ENCODE results near the gene GOLGA8S.
"Not testable (repeated sequence)": the region's sequence is repeated elsewhere in the genome, so short reads cannot be mapped to it uniquely, and the experiment has no call there.

Gene GOLGA8S, protein sequence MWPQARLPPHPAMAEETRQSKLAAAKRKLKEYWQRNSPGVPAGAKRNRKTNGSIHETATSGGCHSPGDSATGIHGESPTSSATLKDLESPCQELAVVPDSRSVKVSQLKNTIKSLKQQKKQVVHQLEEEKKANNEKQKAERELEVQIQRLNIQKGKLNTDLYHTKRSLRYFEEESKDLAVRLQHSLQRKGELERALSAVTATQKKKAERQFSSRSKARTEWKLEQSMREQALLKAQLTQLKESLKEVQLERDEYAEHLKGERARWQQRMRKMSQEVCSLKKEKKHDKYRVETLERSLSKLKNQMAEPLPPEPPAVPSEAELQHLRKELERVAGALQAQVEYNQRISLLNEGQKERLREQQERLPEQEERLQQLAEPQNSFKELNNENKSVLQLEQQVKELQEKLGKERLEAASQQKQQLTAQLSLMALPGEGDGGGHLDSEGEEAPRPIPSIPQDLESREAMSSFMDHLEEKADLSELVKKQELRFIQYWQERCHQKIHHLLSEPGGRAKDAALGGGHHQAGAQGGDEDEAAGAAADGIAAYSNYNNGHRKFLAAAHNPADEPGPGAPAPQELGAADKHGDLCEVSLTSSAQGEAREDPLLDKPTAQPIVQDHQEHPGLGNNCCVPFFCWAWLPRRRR

DNA sequence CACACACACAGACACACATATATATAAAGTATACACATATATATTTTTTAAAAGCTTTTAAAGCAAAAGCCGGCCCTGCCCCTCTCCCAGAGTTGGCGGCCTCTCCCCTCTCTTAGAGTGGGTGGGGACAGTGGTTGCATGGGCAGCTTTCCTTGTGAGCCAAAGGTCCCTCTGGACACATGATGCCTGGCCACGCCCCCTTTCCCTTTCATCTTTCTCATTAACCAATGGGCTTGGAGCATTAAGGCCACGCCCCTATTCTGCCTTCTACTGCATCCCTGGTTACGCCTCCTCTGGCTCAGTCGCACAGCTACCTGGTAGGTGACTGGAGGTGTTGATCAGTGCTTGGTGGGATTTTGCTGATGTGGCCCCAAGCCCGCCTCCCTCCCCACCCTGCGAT lies at the start of gene GOLGA8S:
GOLGA8S (plus strand) TSS at position 301 of the 400 bp plus-strand sequence; CDS start at position 363, 62 bp downstream.
- DNase-seq, result not testable (repeated sequence)

DNA sequence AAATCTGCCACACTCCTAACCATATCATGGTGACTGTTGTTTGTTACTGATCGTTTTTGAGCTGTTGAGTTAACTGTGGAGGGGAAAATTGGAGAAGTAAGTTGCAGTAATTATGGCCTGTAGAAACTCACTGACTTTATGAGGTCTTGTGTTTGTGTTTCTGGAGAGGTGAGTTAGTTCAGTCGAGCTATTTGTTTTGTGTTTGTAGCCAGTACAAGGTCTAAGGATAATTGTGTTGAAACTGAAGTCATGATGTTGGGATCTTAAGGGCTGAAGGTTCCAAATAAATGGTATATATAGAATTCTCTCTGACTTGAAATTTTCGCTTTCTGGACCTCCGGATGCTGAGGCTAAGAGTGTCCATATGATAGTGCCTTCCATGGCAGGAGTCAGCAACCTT lies 49.7 kb upstream of the GOLGA8S start:
- not testable (repeated sequence) for DNase-seq

DNA sequence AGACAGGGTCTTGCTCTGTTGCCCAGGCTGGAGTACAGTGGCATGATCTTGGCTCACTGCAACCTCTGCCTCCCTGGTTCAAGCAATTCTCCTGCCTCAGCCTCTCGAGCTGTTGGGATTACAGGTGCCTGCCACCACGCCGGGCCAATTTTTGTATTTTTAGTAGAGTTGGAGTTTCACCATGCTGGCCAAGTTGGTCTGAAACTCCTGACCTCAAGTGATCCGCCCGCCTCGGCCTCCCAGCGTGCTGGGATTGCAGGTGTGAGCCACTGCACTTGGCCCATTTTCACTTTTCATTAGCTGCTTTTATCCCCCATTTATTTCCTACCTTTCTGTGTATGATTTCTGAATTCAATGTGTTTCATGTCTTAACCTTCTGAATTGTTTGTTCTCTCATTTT lies 48.6 kb upstream of the GOLGA8S start:
- not testable (repeated sequence) for DNase-seq

DNA sequence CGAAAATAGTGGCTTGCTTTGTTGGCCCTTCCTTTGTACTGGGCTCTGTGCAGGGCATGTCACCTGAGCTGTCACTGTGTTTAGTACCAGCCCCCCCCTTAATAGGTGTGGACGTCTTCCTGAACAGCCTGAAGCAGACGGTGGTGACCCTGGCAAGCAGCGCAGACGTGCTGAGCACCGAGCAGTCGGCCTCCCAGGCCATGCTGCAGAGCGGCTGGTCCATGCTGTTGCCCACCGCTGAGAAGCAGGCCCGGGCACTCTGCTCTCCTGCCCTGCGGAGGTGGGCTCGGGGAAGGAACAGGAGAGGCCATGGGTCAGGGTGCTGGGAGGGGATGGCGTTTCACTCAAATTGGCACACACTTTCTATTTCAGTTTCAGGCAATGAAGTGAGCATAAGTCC lies 43.3 kb upstream of the GOLGA8S start:
- DNase-seq, result not testable (repeated sequence)

DNA sequence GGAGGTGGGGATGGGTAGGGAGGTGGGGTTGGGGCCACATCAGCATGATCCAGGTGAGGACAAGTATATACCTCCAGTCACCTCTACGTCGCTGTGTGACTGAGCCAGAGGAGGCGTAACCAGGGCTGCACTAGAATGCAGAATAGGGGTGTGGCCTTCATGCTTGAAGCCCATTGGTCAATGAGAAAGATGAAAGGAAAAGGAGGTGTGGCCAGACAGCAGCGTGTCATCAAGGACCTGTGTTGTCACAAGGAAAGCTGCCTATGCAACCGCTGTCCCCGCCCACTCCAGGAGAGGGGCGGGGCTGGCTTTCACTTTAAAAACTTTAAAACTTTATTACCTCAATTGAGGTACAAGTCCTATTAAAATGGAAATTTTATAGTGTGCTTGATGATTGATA lies 20.5 kb upstream of the GOLGA8S start, which contains the start of gene GOLGA6L26:
GOLGA6L26 (minus strand) TSS at position 101 of the 400 bp plus-strand sequence; CDS start at position 40, 61 bp downstream.
- DNase-seq, result not testable (repeated sequence)

DNA sequence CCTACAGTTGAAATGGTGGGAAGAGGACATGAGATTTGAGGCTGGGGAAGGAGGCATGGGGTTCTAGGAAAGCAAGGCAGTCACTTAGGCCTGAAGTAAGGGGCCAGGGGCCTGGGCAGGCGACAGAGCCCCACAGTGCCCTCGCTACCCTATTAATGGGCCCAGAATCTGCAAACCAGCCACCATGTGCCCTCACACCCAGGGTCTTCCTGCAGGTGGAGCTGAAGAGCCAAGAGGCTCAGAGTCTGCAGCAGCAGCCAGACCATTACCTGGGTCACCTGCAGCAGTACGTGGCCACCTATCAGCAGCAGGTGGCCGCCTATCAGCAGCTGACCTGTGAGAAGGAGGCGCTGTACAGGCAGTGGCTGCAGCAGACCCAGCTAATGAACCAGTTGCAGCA lies 8.1 kb downstream of the GOLGA8S start:
- not testable (repeated sequence) for DNase-seq

DNA sequence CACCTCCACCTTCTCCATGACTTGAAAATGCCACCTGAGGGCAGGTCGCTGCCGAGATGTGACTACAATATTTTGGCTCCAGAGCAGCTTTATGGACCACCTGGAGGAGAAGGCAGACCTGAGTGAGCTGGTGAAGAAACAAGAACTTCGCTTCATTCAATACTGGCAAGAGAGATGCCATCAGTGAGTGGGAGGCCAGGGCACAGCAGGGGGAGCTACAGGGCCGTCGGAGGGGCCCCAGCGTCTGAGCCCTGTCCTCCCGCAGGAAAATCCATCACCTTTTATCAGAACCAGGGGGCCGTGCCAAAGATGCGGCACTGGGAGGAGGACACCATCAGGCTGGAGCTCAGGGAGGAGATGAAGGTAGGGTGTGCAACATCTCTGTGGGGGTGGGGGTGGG lies 9.7 kb downstream of the GOLGA8S start:
- DNase-seq, result not testable (repeated sequence)

DNA sequence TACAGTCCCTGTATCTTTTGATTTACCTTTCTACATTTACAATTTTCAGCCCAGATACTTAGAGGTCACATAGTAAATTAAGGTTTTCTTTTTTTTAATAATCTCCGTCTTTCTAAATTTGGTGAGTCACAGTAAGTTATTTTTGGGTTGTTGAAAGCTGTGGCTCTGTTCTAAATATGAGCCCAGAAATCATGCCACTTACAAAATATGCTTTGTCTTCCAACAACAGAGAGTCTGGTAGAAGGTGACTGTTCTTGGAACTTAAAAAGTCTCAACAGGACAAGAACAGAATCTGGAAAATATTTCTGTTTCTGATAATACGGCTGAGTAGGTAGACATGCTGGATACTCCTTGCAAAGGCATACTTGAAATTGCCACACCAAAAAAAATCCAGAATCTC lies 16.0 kb downstream of the GOLGA8S start:
- DNase-seq, result no peak

DNA sequence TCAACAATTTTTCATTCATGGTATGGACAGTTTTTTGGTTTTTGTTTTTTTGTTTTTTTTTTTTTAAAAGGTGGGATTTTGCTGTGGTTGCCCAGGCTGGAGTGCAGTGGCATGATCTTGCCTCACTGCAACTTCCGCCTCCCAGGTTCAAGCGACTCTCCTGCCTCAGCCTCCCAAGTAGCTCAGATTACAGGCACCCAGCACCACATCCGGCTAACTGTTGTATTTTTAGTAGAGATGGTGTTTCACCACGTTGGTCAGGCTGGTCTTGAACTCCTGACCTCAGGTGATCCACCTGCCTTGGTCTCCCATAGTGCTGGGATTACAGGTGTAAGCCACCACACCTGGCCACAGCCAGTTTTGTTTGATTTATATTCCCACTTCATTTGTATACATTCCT lies 16.6 kb downstream of the GOLGA8S start:
- not testable (repeated sequence) for DNase-seq

DNA sequence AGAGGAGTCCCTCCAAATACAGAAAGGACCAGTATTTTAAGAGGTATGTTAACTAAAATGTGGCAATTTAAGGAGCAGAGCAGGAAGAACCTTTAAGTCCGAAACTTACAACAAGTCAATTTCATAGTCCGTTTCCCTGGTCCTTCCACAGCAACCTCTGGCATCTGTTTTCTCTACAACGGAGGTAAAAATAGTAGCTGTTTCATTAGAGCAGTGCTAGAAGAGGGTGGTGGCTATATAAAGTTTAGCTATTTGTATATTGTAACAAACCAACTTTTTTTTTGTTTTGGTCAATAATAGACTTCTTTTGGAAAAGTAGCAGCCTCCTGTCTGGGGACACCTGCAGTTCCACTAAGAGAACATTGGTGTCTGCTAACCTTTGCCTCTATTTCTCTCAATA lies 17.3 kb downstream of the GOLGA8S start:
- not testable (repeated sequence) for DNase-seq

DNA sequence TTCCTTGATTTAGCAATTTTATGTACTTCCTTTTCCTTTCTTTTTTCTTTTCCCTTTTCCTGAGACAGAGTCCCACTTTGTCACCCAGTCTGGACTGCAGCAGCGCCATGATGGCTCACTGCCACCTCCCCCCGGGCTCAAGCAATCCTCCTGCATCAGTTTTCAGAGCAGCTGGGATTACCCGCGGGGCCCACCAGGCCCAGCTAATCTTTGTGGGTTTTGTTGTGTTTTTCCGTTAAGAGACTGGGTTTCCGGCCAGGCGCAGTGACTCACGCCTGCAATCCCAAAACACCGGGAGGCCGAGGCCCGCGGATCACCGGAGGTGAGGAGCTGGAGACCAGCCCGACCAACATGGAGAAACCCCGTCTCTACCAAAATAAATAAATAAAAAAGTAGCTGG lies 17.7 kb downstream of the GOLGA8S start:
- no peak for DNase-seq

DNA sequence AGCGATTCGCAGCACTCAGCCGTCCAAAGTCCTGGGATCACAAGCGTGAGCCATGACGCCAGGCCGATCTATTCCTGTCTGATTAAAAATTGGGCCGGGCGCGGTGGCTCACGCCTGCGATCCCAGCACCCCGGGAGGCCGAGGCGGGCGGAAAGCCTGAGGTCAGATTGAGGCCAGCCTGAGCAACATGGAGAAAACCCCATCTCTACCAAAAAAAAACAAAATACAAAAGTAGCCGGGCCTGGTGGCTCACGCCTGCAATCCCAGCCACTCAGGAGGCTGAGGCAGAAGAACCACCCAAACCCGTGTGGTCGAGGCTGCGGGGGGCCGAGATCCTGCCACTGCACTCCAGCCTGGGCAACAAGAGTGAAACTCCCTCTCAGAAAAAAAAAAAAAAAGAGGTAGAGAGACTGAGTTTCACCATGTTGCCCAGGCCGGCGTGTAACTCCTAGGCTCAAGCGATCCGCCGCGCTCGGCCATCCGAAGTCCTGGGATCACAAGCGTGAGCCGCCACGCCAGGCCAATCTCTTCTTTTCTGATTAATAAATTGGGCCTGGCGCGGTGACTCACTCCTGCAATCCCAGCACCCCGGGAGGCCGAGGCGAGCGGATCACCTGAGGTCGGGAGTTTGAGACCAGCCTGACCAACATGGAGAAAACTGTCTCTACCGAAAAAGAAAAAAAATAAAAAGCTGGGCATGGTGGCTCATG lies 18.5 kb downstream of the GOLGA8S start:
- not testable (repeated sequence) for DNase-seq

DNA sequence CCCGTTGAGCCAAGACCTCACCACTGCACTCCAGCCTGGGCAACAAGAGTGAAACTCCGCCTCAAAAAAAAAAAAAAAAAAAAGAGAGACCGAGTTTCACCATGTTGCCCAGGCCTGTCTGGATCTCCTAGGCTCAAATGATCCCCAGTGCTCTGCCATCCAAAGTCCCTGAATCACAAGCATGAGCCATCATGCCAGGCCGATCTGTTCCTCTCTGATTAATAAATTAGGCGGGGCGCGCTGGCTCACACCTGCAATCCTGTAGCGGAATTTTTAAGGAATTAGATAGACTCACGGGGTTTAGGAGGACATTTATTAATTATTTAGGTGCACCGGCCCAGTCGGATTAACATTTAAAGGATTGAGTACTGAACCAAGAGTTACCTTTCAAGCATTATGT lies 19.7 kb downstream of the GOLGA8S start:
- not testable (repeated sequence) for DNase-seq

DNA sequence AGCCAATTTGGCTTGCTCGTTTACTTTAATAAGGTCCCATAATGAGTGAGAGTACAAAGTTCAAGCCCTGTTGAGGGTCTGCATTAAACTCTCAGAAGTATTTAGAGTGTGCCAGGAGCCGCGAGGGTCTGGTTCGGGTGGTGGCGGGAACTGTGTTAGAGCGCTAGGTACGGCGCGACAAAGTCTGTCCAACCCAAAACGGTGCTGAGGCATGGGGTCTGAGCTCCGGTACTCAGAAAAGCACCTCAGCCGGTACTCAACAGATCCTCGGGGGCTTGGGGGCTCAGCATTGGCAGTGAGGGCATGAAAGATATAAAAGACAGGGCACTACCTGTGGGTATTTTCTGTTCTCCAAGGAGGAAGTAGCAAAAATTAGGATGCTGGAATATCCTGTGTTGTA lies 24.4 kb downstream of the GOLGA8S start:
- DNase-seq, result not testable (repeated sequence)

DNA sequence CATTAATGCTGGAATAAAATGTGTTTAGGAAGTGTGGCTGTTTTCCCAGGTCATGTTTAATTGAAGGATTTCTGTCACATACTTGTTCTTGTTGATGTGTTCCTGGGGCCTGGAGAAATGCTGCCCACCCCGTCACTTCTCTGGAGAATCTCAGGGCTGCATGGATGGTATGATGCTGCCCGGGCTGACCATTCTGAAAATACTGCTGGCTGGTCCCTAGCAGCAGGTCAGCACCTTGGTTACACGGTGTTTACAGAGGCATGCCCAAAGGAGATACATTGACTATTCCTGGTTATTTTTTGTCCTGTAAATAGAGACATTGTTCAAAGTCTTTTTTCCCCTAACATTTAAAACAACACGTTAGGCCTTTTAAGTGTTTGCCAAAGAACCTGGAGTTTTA lies 26.2 kb downstream of the GOLGA8S start:
- not testable (repeated sequence) for DNase-seq

DNA sequence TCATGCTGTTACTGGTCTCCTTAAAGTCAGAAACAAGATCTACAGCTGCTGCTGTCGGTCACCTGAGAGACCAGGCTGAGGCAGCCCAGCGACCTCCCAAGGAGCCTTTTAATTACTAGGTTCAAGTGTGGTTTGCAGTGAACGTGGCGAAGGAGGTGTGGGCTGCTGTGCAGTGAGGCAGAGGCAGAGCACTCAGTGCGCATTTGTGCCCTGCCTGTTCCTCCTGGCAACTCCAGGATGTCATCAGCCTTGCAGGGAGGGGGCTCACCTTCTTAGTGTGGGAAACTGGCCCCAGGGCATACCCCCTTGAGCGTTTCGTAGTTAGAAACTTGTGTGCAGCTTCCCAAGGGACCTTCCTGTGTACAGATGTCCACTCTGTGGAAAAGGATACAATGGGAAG lies 26.6 kb downstream of the GOLGA8S start:
- not testable (repeated sequence) for DNase-seq

DNA sequence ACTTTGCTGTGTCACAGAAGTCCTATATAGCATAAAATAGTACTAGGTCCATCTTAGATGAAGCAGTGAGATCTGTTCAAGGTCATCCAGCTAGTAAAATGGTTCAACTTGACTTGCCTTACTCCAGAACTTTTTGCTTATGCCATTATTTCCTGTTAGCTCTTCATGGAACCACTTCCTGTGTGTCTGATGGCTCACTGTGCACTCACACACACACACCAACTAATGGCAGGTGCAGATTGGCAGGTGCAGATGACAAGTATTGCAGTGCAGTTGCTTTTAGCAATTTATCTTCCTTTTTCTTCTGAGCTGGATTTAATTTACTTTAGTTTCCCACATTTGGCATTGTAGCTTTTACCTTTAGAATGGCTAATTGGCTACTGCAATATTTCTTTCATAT lies 29.8 kb downstream of the GOLGA8S start:
- DNase-seq, result no peak

DNA sequence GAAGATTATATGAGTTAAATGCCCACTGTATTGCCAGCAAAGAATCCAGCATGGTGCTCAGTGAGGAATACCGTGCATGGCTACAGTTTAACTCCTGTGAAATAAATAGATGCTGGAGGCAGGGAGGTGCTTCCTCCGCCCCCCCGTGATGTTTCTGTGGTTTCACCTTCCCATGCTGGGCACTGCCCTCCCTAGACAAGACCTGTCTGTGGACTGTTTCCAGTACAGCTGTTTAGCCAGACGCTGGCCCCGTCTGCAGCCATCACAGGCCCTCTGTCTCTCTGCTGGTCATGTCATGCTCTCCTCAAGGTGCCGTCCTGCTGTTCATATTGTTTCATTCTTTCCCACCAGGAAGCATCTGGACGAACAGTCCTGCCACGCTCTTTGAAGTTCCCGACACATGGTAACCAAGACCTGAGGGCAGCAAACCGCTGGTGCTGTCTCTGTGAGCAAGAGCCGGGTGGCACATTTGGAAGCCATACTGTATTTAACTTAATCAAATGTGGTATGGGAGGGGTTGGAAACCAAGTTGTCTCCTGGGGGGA lies 31.4 kb downstream of the GOLGA8S start:
- no peak for DNase-seq

DNA sequence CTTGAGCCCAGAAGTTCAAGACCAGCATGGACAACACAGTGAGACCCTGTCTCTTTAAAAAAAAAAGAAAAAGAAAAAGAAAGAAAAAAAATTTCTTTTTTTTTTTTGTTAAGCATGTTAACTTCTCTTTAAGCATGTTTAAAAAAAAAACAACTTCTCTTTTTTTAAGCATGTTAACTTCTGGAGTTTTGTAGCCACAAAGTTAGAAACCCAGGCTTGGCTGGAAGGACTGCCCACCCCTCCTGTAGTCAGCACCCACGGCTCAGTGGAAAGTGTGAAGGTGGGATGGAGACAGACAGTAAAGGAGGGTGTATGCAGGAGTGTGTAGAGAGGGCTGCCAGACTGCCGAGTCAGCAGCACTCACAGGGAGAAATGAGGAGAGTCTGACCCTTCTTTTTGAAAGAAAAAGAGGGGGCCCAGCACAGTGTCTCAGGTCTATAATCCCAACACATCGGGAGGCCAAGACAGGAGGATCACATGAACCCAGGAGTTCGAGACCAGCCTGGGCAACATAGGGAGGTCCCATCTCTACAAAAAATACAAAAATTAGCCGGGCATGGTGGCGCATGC lies 33.2 kb downstream of the GOLGA8S start:
- no peak for DNase-seq

DNA sequence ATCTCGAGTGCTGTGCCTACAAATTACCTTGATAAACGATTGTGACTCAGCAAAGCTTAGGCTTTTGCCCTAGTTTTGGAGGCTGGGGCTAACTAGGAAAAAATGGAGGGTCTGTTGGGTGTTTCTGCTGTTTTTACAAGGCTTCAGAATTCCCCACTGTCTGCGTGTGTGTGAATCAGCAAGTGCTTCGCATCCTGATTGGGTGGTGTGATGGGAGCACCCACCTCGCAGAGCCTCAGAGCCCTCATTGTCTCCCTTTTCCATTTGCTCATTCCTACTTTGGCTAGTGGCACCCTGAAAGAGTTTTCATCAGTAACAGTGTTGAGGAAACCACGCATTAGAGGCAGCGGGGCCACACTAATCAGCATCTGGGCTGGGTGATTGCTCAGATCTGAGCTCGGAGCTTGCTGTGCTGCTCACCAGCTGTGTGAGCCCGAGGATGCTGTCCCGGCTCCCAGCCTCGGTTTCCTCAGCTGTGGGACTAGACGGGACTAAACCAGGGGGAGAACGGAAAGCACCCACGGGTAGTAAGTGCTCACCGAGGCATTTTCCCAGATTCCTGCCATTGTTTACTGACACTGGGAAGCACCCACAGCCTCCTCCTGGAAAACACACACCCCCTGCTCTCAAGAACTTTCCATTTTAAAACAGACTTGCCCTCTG lies 40.6 kb downstream of the GOLGA8S start:
- no peak for DNase-seq

DNA sequence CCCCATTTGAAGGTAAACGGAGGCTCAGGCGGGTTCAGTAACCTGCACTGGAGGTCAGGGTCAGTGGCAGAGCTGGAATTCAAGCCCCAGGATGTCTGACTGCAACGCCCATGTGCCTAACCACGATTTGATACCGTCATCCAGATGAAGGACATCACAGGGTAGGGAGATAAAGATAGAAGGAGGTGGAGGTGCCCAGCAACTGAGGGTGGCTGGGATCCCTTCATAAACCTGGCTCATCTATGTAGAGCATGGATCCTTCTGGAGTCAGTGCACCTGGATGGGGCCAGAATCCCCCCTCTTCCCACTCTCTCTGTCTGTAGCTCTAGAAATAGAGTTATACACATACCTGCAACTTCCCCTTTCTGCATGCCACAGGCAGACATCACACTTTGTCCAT lies 41.3 kb downstream of the GOLGA8S start:
- DNase-seq, result no peak

DNA sequence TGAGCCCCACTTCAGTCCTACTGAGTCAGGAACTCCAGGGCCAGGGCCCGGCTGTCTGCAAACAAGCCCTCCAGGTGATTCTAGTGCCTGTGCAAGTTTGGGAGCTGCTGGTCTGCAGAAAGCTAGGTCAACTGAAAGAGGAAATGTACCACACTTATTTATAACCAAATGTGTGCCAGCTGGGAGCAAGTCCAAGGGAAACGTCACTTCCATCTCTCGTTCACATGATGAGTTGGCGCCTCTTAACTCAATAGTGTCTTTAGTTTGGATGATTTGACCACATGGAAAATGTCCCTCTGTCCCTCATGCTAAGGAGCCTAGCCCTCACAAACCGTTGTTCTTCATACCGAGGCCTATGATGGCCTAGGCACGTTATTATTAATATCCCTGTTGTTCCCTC lies 43.2 kb downstream of the GOLGA8S start:
- no peak for DNase-seq
